KMS-11 (cell line): Measurements from ENCODE around the gene CCNQ.

Experiments used
- H2AFZ ChIP-seq: fragments of 200-600 bp; sonication (generic); 2 replicates; pipeline ENCODE4 v1.6.1; 2016; ENCODE audit warnings: antibody characterized with exemption, mixed run types, low read depth
- H3K27ac ChIP-seq: fragments of 200-600 bp; sonication (generic); 2 replicates; pipeline ENCODE4 v1.6.1; 2016; ENCODE audit warnings: mild to moderate bottlenecking, mixed run types
- H3K27me3 ChIP-seq: fragments of 200-600 bp; sonication (generic); 2 replicates; pipeline ENCODE4 v1.6.1; 2017; ENCODE audit warnings: mild to moderate bottlenecking, low read depth, mixed run types, moderate library complexity; ENCODE audit not compliant: insufficient read depth
- H3K36me3 ChIP-seq: fragments of 200-600 bp; sonication (generic); 2 replicates; pipeline ENCODE4 v1.6.1; 2017; ENCODE audit warnings: mild to moderate bottlenecking, mixed run types; ENCODE audit not compliant: insufficient read depth
- H3K4me1 ChIP-seq: fragments of 200-600 bp; sonication (generic); 2 replicates; pipeline ENCODE4 v1.6.1; 2016; ENCODE audit warnings: mild to moderate bottlenecking, low read depth, mixed run types; ENCODE audit not compliant: poor library complexity, severe bottlenecking
- H3K4me2 ChIP-seq: fragments of 200-600 bp; sonication (generic); 2 replicates; pipeline ENCODE4 v1.7.0; 2016; ENCODE audit warnings: mild to moderate bottlenecking, mixed run types
- H3K4me3 ChIP-seq: fragments of 200-600 bp; sonication (generic); IDR thresholded peaks from 2 replicates; pipeline ENCODE4 v1.6.1; 2017; ENCODE audit warnings: low read depth, low read length, mixed read lengths; ENCODE audit not compliant: insufficient read depth
- H3K79me2 ChIP-seq: fragments of 200-600 bp; sonication (generic); 2 replicates; pipeline ENCODE4 v1.6.1; 2016; ENCODE audit warnings: low read depth, mixed run types; ENCODE audit not compliant: insufficient read depth
- H3K9ac ChIP-seq: fragments of 200-600 bp; sonication (generic); 2 replicates; pipeline ENCODE4 v1.6.1; 2016; ENCODE audit warnings: mild to moderate bottlenecking, mixed run types
- H4K20me1 ChIP-seq: fragments of 200-600 bp; sonication (generic); 2 replicates; pipeline ENCODE4 v1.6.1; 2016; ENCODE audit warnings: mild to moderate bottlenecking, mixed run types; ENCODE audit not compliant: insufficient read depth
- TF ChIP-seq, protein P1 (sequence below): fragments of 200-600 bp; sonication (generic); conservative IDR thresholded peaks from 2 replicates; pipeline ENCODE4 v1.6.1; 2017; ENCODE audit warnings: low read depth, mild to moderate bottlenecking, antibody characterized with exemption, low read length, moderate library complexity, mixed read lengths

The CCNQ gene

DNA sequence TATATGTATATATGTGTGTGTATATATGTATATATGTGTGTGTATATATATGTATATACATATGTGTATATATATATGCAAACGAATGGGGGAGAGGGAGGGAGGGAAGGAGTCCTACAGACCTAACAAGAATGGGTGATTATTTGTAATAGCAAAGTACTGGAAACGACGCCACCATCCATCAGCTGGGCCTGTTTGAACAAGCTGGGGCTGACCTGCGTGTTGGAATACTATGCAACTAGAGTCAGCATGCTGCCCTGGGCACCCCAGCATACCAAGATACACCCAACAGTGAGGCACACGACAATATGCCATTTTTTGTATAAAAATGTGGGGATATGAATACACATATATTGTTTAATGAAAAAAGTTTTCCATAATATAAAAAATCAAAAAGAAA lies 21.6 kb upstream of the CCNQ start:
- peaks cover 48% of the 10 kb centered on the region for H3K27me3 ChIP-seq
- TF ChIP-seq, protein P1, sequence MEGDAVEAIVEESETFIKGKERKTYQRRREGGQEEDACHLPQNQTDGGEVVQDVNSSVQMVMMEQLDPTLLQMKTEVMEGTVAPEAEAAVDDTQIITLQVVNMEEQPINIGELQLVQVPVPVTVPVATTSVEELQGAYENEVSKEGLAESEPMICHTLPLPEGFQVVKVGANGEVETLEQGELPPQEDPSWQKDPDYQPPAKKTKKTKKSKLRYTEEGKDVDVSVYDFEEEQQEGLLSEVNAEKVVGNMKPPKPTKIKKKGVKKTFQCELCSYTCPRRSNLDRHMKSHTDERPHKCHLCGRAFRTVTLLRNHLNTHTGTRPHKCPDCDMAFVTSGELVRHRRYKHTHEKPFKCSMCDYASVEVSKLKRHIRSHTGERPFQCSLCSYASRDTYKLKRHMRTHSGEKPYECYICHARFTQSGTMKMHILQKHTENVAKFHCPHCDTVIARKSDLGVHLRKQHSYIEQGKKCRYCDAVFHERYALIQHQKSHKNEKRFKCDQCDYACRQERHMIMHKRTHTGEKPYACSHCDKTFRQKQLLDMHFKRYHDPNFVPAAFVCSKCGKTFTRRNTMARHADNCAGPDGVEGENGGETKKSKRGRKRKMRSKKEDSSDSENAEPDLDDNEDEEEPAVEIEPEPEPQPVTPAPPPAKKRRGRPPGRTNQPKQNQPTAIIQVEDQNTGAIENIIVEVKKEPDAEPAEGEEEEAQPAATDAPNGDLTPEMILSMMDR, result no peak
- H3K27ac ChIP-seq, result no peak overlapping the region
- no peak overlapping the region for H2AFZ ChIP-seq
- H3K4me3 ChIP-seq, result no peak overlapping the region
- H3K4me2 ChIP-seq, result no peak overlapping the region
- H4K20me1 ChIP-seq, result no peaks in the 10 kb centered on the region
- H3K4me1 ChIP-seq, result no peaks in the 10 kb centered on the region
- H3K36me3 ChIP-seq, result no peaks in the 10 kb centered on the region
- H3K9ac ChIP-seq, result no peak overlapping the region
- no peaks in the 10 kb centered on the region for H3K79me2 ChIP-seq

DNA sequence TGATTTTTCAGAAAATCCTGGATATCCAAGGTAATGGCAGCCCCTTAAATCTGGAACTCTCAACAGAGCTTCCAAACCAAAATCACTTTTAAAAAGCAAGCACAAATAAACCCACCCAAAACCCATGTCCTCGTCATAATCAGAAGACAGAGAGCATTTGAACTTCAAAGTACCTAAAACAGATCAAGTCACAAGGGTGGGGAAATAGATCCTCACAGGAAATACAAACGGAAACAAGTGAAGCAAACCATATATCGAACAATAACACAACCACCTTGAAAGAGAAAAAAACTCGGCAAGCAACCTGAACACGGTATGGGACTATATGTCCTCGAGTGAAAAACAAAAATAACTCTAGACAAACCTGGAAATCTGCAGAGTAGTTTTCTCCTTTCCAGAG lies 15.9 kb upstream of the CCNQ start:
- TF ChIP-seq, protein P1, result no peak
- Histone ChIP-seq H3K9ac (no peak overlapping the region), H4K20me1 (no peaks in the 10 kb centered on the region), H3K27ac (no peak overlapping the region), H3K4me3 (no peak overlapping the region), H2AFZ (no peak overlapping the region), H3K4me2 (no peak overlapping the region), H3K27me3 (peaks cover 35% of the 10 kb centered on the region), H3K79me2 (no peaks in the 10 kb centered on the region), H3K4me1 (no peaks in the 10 kb centered on the region), H3K36me3 (no peaks in the 10 kb centered on the region)

DNA sequence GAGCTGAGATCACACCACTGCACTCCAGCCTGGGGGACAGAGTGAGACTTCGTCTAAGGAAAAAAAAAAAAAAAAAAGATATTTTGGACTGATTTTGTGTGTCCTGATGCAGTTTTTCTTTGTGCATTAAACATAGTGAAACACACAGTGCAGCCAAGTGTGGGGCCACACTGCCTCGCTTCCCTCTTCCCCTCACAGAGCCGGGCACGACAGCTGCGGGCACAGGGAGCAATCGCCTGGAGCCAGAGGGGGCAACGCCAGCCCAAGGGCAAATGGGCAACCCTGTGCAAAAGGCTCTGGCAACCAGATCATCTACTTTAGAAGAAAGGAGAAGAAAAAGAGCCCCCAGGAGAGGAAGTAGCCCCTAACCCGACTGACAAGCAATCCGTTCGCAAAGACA lies 13.5 kb upstream of the CCNQ start:
- H3K27me3 ChIP-seq, result peaks cover 24% of the 10 kb centered on the region; the same call in 1 of the 2 replicates

DNA sequence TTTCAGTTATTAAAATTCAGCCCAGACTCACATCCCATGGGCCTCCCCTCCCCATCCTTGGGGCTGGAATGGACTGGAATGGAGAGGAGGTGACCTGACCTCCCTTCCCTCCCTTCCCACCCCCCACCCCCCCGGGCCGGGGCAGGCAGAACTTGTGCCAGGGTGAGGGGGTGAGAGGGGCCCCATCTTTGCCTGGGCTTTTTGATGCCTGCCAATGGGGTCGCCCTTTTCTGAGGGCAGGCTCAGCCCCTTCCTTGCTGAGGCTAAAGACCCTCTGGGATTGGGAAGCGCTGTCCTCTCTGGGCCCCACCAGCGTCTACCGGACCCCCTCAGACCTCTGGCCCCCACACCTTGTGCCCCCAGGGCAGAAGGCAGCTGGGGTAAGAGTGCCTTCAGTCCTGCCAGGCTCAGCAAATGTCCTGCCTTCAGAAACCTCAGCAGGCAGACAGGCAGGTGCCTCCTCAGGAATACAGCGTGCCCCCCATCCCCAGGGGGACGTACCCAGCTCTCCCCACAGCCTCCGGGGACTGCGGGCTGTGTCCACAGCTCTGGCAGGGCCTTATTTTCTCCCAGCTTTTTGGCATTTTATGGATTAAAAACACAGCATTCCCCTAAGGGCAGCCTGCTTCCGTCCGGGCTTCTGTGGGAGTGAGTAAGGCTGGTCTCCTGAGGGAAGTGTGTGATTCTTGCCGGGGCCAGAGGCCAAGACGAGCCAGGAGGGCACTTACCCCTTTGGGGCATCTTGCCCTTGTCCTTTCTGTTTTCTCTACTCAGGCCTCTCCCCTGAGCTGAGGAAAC lies 12.6 kb upstream of the CCNQ start:
- peaks cover 21% of the 10 kb centered on the region; the same call in 1 of the 2 replicates for H3K27me3 ChIP-seq
- TF ChIP-seq, protein P1, result no peak
- no peaks in the 10 kb centered on the region for H3K4me1 ChIP-seq
- no peaks in the 10 kb centered on the region for H4K20me1 ChIP-seq
- no peak overlapping the region for H3K9ac ChIP-seq
- H3K4me3 ChIP-seq, result no peak overlapping the region
- no peak overlapping the region for H2AFZ ChIP-seq
- no peaks in the 10 kb centered on the region for H3K79me2 ChIP-seq
- H3K4me2 ChIP-seq, result no peak overlapping the region
- H3K27ac ChIP-seq, result no peak overlapping the region
- no peaks in the 10 kb centered on the region for H3K36me3 ChIP-seq

More for the DNA sequence above, 13.5 kb upstream of the CCNQ start:
- Histone ChIP-seq H3K79me2 (no peaks in the 10 kb centered on the region), H3K9ac (no peak overlapping the region), H3K27ac (no peak overlapping the region), H3K4me3 (no peak overlapping the region), H3K4me1 (no peaks in the 10 kb centered on the region), H3K4me2 (no peak overlapping the region), H4K20me1 (no peaks in the 10 kb centered on the region), H3K36me3 (no peaks in the 10 kb centered on the region), H2AFZ (no peak overlapping the region)
- TF ChIP-seq, protein P1, result no peak
